Astrocyte of the spinal cord (primary cell): Measurements from ENCODE around the gene TSR1.

ENCODE experiments used
- DNase-seq: peaks from one replicate; pipeline ENCODE4 v3.0.0; 2011; ENCODE audit warnings: low read depth, low spot score
- H3K4me3 ChIP-seq: 2 replicates; pipeline ENCODE4 v1.5.1; 2011; ENCODE audit warnings: low read depth, mild to moderate bottlenecking, low read length, moderate library complexity
- CTCF ChIP-seq: IDR thresholded peaks from 2 replicates; pipeline ENCODE4 v1.5.1; 2012; ENCODE audit warnings: low read depth, mild to moderate bottlenecking, low read length, inconsistent platforms
- in situ Hi-C: cut with HindIII; loops from 2 replicates; pipeline ENCODE4 v1.10.0; 2017; ENCODE audit warnings: low sequenced_read_pairs

Gene TSR1

DNA sequence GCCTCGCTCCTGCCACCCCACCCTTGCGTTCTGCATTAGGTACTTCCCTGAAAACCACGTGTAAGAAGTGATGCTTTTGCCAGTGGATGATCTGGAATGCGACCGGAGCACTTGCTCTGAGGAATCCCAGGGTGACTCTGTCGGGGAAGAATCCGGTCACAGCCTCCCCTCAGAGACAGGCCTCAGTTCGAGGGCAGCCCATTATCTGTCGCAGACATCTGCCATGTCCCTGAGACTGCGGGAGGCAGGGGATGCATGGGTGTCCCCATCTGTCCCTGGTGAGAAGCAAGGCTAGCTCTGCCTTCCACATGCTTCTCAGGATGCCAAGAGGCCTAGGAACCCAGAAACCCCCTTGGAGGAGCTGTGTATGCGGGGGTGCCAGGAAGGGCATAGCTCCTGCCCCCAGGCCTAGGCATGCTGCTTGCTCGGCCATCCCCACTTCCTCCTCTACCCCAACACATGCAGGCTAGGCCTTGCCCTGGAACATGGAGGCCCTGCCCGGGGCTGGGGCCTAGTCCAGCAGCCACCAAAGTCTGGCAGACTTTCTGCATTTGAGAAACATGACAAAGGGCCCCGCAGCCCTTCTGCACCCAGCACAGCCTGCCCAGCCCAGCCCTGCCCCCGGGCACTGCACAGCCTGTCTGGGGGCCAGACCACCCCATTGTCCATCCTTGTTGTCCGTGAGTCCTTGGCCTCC is 44.1 kb upstream of the TSR1 start:
- TF ChIP-seq CTCF, result no peak
- no peak overlapping the region for H3K4me3 ChIP-seq
- DNase-seq, result no peak
- in situ Hi-C loops, result no loop called here

- no peak for DNase-seq
- H3K4me3 ChIP-seq, result no peak overlapping the region
- no peak for TF ChIP-seq CTCF
- in situ Hi-C loops, result no loop called here
These were observed 43.4 kb upstream of the TSR1 start for GRCh38 chr17:2379489-2380225.

- DNase-seq, result no peak
- in situ Hi-C loops, result no loop called here
- H3K4me3 ChIP-seq, result no peak overlapping the region
- TF ChIP-seq CTCF, result no peak
These were observed 42.6 kb upstream of the TSR1 start for GRCh38 chr17:2378905-2379304.

GRCh38 chr17:2377659-2378058 is 41.4 kb upstream of the TSR1 start:
- in situ Hi-C loops, result no loop called here
- no peak for DNase-seq
- no peak for TF ChIP-seq CTCF
- no peak overlapping the region for H3K4me3 ChIP-seq

GRCh38 chr17:2376107-2376506 is 39.9 kb upstream of the TSR1 start:
- in situ Hi-C loops, result no loop called here

GRCh38 chr17:2375406-2375805 is 39.1 kb upstream of the TSR1 start:
- no peak for DNase-seq
- no peak overlapping the region for H3K4me3 ChIP-seq
- in situ Hi-C loops, result no loop called here
- no peak for TF ChIP-seq CTCF

More at GRCh38 chr17:2376107-2376506, 39.9 kb upstream of the TSR1 start:
- no peak overlapping the region for H3K4me3 ChIP-seq
- TF ChIP-seq CTCF, result no peak
- DNase-seq, result no peak
